ENCODE results near the gene CCDC195.

Gene CCDC195

DNA sequence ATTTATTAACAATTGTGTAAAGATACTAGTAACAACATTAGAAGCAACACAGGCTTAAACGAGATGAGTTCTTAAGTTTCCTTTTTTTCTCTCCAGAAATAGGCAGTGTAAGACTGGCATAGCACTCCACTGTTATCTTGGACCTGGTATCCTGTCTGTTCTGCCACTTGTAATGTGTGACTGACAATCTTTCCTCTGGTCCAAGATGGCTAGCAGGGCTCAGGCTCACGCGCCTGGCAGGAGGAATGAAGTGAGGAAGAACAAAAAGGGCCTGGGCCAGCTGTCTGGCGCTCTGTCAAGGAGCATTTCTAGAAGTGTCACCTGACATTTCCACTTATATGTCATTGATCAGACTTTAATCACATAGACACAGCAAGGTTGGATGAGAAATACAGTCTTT lies 31.6 kb upstream of the CCDC195 start:
- TF ChIP-seq, protein P1, sequence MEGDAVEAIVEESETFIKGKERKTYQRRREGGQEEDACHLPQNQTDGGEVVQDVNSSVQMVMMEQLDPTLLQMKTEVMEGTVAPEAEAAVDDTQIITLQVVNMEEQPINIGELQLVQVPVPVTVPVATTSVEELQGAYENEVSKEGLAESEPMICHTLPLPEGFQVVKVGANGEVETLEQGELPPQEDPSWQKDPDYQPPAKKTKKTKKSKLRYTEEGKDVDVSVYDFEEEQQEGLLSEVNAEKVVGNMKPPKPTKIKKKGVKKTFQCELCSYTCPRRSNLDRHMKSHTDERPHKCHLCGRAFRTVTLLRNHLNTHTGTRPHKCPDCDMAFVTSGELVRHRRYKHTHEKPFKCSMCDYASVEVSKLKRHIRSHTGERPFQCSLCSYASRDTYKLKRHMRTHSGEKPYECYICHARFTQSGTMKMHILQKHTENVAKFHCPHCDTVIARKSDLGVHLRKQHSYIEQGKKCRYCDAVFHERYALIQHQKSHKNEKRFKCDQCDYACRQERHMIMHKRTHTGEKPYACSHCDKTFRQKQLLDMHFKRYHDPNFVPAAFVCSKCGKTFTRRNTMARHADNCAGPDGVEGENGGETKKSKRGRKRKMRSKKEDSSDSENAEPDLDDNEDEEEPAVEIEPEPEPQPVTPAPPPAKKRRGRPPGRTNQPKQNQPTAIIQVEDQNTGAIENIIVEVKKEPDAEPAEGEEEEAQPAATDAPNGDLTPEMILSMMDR (conservative IDR thresholded peaks at IDR 0.05), result no peak
- no peak overlapping the region for H3K27ac ChIP-seq

DNA sequence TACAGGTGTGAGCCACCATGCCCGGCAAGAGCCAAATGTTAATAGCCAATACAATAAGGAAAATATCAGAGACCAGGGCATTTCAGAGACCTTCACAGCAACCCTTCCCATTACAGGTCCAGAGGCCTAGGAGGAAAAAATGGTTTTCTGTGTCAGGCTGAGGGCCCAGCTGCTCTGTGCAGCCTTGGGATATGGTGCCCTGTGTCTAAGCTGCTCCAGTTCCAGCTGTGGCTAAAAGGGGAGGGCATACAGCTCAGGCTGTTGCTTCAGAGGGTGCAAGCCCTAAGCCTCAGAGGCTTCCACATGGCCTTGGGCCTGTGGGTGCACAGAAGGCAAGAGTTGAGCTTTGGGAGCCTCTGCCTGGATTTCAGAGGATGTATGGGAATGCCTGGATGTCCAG lies 20.1 kb upstream of the CCDC195 start:
- TF ChIP-seq, protein P1 (conservative IDR thresholded peaks at IDR 0.05), result no peak
- H3K27ac ChIP-seq, result no peak overlapping the region

DNA sequence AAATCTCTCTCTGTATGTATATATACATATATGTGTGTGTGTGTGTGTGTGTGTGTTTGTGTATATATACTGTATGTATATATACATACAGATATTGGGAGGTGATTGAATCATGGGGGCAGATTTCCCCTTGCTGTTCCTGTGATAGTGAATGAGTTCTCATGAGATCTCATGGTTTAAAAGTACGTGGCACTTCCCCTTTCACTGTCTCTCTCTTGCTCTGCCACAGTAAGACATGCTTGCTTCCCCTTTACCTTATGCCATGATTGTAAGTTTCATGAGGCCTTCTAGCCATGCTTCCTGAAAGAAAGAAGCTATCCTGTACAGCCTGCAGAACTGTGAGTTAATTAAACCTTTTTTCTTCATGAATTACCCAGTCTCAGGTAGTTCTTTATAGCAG lies 18.8 kb upstream of the CCDC195 start:
- no peak overlapping the region for H3K27ac ChIP-seq

DNA sequence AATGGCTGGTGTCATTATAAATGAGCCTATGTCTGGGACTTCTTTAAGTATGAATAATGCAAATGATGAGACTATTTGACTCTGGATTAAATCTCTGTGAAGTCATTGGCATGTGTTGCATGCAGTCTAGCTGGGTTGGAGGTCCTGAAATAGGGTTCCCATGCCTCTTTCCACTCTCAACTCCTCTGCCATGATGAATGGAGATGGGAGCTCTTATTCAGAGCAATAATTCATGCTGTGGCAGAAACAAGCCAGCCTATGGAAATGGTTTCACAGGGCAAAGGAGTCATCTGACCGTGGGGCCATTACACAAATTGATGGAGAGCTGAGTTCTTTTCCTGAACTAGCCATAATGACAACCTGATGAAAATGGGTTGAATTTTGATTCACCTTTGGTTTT lies 15.5 kb upstream of the CCDC195 start:
- H3K27ac ChIP-seq, result no peak overlapping the region
- TF ChIP-seq, protein P1 (conservative IDR thresholded peaks at IDR 0.05), result no peak

More for the DNA sequence above, 18.8 kb upstream of the CCDC195 start:
- TF ChIP-seq, protein P1 (conservative IDR thresholded peaks at IDR 0.05), result no peak

DNA sequence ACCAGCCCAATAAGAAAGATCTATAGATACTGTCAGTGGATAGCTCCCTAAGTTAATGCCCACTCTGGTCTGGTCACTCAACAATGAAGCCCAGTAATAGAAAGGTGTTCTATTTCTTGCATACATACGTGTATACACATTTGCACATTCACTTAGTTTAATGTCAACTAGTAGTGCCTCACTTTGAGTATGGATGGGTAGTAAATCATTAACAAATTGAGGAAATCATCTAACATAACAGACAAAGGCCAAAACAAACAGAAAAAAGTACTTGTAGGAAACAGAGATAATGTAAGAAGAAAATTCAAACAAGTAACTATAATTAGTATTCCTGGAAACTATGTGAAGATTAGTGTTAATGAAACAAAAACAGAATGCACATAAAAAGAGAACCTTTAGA lies 13.3 kb upstream of the CCDC195 start:
- TF ChIP-seq, protein P1 (conservative IDR thresholded peaks at IDR 0.05), result no peak
- H3K27ac ChIP-seq, result peak overlapping the region; percentile 24; the same call in 1 of the 2 replicates

DNA sequence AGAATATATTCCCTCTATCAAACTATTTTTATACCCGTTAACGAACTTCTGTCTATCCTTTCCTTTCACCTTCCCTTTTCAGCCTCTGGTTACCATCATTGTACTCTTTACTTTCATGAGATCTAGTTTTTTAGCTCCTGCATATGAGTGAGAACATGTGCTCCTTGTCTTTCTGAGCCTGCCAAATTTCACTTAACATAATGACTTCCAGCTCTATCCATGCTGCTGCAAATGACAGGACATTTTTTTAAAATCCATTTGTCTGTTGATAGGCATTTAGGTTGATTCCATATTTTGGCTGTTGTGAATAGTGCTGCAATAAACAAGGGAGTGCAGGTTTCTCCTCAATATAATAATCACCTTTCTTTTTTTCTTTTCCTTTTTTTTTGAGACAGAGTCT lies 8.2 kb upstream of the CCDC195 start:
- TF ChIP-seq, protein P1 (conservative IDR thresholded peaks at IDR 0.05), result no peak

DNA sequence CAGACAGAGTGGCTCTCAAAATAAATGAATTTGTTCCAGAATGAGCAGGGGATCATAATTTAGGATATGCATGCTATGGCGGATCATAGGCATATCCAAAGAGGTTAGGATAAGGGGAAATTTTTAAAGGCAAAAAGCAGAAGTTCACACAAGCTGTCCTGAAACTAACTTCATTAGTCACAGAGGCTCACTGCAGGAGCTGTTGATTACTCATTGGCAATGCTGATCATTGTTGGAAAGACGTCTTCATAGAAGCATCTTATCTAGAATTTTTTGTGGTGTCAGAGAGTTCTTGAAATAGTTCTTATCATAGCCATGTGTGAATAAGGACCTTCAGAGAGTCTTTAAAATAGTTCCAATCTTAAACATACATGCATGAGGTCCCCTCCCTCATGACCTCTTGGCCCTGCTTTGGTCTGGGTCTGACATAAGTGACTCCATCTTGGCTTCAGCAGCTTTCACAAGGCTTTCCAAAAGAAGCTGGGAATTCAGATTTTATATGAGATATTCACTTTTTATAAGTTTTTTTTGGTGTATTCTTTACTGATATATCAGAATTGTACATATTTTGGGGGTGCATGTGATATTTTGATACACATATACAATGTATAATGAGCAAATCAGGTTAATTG lies 7.5 kb upstream of the CCDC195 start:
- TF ChIP-seq, protein P1 (conservative IDR thresholded peaks at IDR 0.05), result no peak
- no peak overlapping the region for H3K27ac ChIP-seq

More for the DNA sequence above, 8.2 kb upstream of the CCDC195 start:
- no peak overlapping the region for H3K27ac ChIP-seq

Data from VCaP (cell line).